ENCODE measurements around the gene TP53BP2. TPM values are rescaled to one million over a fixed set of nuclear protein-coding genes. Genes with fewer than 3 reads are reported as not detected.

TP53BP2 gene
- total and polyA plus RNA-seq, 12 donors = 5.9 to 25.3 (median 20.1) TPM

- WGBS, 2 donors = 94% methylated on average over 7 of the region's 7 CpGs
- Histone ChIP-seq H3K9me3 (no peaks in the 10 kb centered on the region), H3K4me3 (no peak overlapping the region), H3K36me3 (peaks cover 0 to 100% (median 53%) of the 10 kb centered on the region in 9 donors), H3K27me3 (no peaks in the 10 kb centered on the region), H3K27ac (no peak overlapping the region), H3K4me1 (no peaks in the 10 kb centered on the region)
- intact Hi-C loops (cut with DNase I) = no loop called here
- DNase-seq = no peak
- TF ChIP-seq, protein P1, sequence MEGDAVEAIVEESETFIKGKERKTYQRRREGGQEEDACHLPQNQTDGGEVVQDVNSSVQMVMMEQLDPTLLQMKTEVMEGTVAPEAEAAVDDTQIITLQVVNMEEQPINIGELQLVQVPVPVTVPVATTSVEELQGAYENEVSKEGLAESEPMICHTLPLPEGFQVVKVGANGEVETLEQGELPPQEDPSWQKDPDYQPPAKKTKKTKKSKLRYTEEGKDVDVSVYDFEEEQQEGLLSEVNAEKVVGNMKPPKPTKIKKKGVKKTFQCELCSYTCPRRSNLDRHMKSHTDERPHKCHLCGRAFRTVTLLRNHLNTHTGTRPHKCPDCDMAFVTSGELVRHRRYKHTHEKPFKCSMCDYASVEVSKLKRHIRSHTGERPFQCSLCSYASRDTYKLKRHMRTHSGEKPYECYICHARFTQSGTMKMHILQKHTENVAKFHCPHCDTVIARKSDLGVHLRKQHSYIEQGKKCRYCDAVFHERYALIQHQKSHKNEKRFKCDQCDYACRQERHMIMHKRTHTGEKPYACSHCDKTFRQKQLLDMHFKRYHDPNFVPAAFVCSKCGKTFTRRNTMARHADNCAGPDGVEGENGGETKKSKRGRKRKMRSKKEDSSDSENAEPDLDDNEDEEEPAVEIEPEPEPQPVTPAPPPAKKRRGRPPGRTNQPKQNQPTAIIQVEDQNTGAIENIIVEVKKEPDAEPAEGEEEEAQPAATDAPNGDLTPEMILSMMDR (IDR thresholded peaks at IDR 0.05) = no peak
- no peak for ATAC-seq
Observed at GRCh38 chr1:223796210-223796609, 49.5 kb downstream of the TP53BP2 start.

GRCh38 chr1:223794136-223794880 is 51.4 kb downstream of the TP53BP2 start:
- WGBS, 2 donors = 91 to 93% methylated on average over 9 of the region's 9 CpGs
- no peak for DNase-seq
- no peak for ATAC-seq
- H3K27me3 ChIP-seq = no peaks in the 10 kb centered on the region
- no peaks in the 10 kb centered on the region for H3K4me1 ChIP-seq
- H3K27ac ChIP-seq = no peak overlapping the region
- H3K4me3 ChIP-seq = no peak overlapping the region
- intact Hi-C loops (cut with DNase I) = no loop called here
- TF ChIP-seq, protein P1 (IDR thresholded peaks at IDR 0.05) = no peak
- peaks cover 0 to 99% (median 38%) of the 10 kb centered on the region in 9 donors for H3K36me3 ChIP-seq
- H3K9me3 ChIP-seq = no peaks in the 10 kb centered on the region

- no peak overlapping the region for H3K27ac ChIP-seq
- no peak for ATAC-seq
- intact Hi-C loops (cut with DNase I) = no loop called here
Observed at GRCh38 chr1:223793716-223794115, 52.0 kb downstream of the TP53BP2 start.

GRCh38 chr1:223792046-223792445 is 53.7 kb downstream of the TP53BP2 start:
- H3K4me3 ChIP-seq = no peak overlapping the region
- TF ChIP-seq, protein P1 (IDR thresholded peaks at IDR 0.05) = no peak
- peaks cover 0 to 99% (median 26%) of the 10 kb centered on the region in 9 donors for H3K36me3 ChIP-seq
- WGBS, 2 donors = 60 to 64% methylated on average over 2 of the region's 2 CpGs
- H3K27ac ChIP-seq = no peak overlapping the region
- intact Hi-C loops (cut with DNase I) = no loop called here
- H3K27me3 ChIP-seq = no peaks in the 10 kb centered on the region
- H3K4me1 ChIP-seq = no peaks in the 10 kb centered on the region
- no peaks in the 10 kb centered on the region for H3K9me3 ChIP-seq
- DNase-seq (no peak), ATAC-seq (no peak)

More at GRCh38 chr1:223793716-223794115, 52.0 kb downstream of the TP53BP2 start:
- Histone ChIP-seq H3K4me1 (no peaks in the 10 kb centered on the region), H3K4me3 (no peak overlapping the region), H3K9me3 (no peaks in the 10 kb centered on the region), H3K36me3 (peaks cover 0 to 99% (median 36%) of the 10 kb centered on the region in 9 donors), H3K27me3 (no peaks in the 10 kb centered on the region)
- TF ChIP-seq, protein P1 (IDR thresholded peaks at IDR 0.05) = no peak
- 94 to 95% methylated on average over 4 of the region's 4 CpGs for WGBS, 2 donors
- DNase-seq = no peak

Data from heart right ventricle (tissue), 16 donors.